ENCODE results near the gene TRIM46. TPM values are rescaled to one million over a fixed set of nuclear protein-coding genes. Genes with fewer than 3 reads are reported as not detected.

Gene TRIM46
- total and polyA plus RNA-seq, 2 of the 13 experiments (the other 11 are each of a cell fraction or from before 2014, with no cell fraction given) = 0.04 to 0.09 TPM

DNA sequence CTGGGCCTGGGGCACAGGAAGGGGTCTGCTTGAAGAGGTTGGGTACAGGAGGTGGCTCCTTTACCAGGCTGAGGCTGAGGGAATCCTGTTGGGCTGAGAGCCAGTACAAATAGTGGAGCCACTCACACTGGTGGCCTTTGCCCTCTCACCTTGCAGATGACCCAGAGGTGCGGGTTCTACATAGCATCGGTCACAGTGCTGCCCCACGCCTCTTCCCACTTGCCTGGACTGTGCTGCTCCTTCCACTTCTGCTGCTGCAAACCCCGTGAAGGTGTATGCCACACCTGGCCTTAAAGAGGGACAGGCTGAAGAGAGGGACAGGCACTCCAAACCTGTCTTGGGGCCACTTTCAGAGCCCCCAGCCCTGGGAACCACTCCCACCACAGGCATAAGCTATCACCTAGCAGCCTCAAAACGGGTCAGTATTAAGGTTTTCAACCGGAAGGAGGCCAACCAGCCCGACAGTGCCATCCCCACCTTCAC lies 39.8 kb upstream of the TRIM46 start (continued):
- TF ChIP-seq, protein P1, sequence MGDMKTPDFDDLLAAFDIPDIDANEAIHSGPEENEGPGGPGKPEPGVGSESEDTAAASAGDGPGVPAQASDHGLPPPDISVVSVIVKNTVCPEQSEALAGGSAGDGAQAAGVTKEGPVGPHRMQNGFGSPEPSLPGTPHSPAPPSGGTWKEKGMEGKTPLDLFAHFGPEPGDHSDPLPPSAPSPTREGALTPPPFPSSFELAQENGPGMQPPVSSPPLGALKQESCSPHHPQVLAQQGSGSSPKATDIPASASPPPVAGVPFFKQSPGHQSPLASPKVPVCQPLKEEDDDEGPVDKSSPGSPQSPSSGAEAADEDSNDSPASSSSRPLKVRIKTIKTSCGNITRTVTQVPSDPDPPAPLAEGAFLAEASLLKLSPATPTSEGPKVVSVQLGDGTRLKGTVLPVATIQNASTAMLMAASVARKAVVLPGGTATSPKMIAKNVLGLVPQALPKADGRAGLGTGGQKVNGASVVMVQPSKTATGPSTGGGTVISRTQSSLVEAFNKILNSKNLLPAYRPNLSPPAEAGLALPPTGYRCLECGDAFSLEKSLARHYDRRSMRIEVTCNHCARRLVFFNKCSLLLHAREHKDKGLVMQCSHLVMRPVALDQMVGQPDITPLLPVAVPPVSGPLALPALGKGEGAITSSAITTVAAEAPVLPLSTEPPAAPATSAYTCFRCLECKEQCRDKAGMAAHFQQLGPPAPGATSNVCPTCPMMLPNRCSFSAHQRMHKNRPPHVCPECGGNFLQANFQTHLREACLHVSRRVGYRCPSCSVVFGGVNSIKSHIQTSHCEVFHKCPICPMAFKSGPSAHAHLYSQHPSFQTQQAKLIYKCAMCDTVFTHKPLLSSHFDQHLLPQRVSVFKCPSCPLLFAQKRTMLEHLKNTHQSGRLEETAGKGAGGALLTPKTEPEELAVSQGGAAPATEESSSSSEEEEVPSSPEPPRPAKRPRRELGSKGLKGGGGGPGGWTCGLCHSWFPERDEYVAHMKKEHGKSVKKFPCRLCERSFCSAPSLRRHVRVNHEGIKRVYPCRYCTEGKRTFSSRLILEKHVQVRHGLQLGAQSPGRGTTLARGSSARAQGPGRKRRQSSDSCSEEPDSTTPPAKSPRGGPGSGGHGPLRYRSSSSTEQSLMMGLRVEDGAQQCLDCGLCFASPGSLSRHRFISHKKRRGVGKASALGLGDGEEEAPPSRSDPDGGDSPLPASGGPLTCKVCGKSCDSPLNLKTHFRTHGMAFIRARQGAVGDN (CRISPR knock-in tag; IDR thresholded peaks at IDR 0.05) = peak; percentile 86
- TF ChIP-seq FOSL2 (CRISPR knock-in tag; IDR thresholded peaks at IDR 0.05) (0 out of 2 replicates have a peak, but pooled peaks have one; percentile 8), DNMT1 (CRISPR knock-in tag; IDR thresholded peaks at IDR 0.05) (no peak), RBM39 (IDR thresholded peaks at IDR 0.05; ENCODE audit: low read depth, low read length, poor library complexity, severe bottlenecking) (peak; percentile 85), ZNF598 (CRISPR knock-in tag; IDR thresholded peaks at IDR 0.05; ENCODE audit: borderline replicate concordance) (0 out of 2 replicates have a peak, but pooled peaks have one; percentile 47), GATAD2A (CRISPR knock-in tag; IDR thresholded peaks at IDR 0.05) (0 out of 2 replicates have a peak, but pooled peaks have one; percentile 39), JDP2 (CRISPR knock-in tag; IDR thresholded peaks at IDR 0.05; ENCODE audit: borderline replicate concordance) (no peak)
- TF ChIP-seq, protein P2, sequence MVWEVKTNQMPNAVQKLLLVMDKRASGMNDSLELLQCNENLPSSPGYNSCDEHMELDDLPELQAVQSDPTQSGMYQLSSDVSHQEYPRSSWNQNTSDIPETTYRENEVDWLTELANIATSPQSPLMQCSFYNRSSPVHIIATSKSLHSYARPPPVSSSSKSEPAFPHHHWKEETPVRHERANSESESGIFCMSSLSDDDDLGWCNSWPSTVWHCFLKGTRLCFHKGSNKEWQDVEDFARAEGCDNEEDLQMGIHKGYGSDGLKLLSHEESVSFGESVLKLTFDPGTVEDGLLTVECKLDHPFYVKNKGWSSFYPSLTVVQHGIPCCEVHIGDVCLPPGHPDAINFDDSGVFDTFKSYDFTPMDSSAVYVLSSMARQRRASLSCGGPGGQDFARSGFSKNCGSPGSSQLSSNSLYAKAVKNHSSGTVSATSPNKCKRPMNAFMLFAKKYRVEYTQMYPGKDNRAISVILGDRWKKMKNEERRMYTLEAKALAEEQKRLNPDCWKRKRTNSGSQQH (CRISPR knock-in tag; IDR thresholded peaks at IDR 0.05; ENCODE audit: low read depth) = 0 out of 2 replicates have a peak, but pooled peaks have one; percentile 42
